ENCODE measurements around the gene IQGAP1. TPM values are rescaled to one million over a fixed set of nuclear protein-coding genes. Genes with fewer than 3 reads are reported as not detected.

IQGAP1 gene
- total and polyA plus RNA-seq, 2 of the 13 experiments (the other 11 are each of a cell fraction or from before 2014, with no cell fraction given) = 29.5 to 37.9 TPM

DNA sequence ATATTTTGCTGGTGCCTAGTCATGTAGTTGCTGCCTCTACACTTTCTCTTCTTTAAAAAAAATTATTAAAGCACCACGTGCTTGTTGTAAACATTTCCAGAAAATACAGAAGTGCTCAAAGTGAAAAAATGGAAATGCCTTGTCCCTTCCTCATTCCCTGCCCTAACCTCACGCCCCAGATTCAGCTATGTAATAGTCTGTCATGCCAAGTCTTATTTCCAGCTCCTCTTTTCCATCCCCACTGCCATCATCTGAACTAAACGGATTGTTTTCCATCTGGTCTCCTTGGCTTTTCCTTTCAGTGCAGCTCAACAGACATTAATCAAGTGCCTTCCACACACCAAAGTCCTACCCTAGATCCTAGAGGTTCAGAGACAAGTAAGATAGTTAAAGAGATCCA is 20.5 kb upstream of the IQGAP1 start:
- Histone ChIP-seq H3K36me3 (replicated peaks in 1 of 2; ENCODE audit: control insufficient read depth in 1 of 2, insufficient read depth in 2 of 2, low read length in 2 of 2) (no peaks in the 10 kb centered on the region), H4K20me1 (ENCODE audit: insufficient read depth, low read length) (no peaks in the 10 kb centered on the region), H3K27ac (ENCODE audit: extremely low read length, insufficient read depth, low read length) (no peak overlapping the region), H3K9ac (ENCODE audit: insufficient read depth, low read depth, low read length) (no peak overlapping the region), H3K4me2 (ENCODE audit: low read depth, low read length) (no peak overlapping the region), H3K4me1 (ENCODE audit: insufficient read depth, low read length) (no peaks in the 10 kb centered on the region), H3K79me2 (ENCODE audit: insufficient read depth, low read length) (no peaks in the 10 kb centered on the region), H3K9me3 (ENCODE audit: low read length) (no peaks in the 10 kb centered on the region), H2AFZ (ENCODE audit: low read length) (no peak overlapping the region), H3K4me3 (replicated peaks in 1 of 3; ENCODE audit: insufficient read depth in 1 of 3, low read depth in 2 of 3, low read length in 3 of 3) (no peak overlapping the region), H3K27me3 (ENCODE audit: control insufficient read depth in 1 of 2, insufficient read depth in 2 of 2, low read length in 2 of 2) (no peaks in the 10 kb centered on the region)
- no TSS peak for BruUV-seq (replicated peaks)
- intact Hi-C loops (cut with micrococcal nuclease; ENCODE audit: unreplicated experiment) = no loop called here
- ChIA-PET CTCF (ENCODE audit: low intra/inter-chr PET ratio, low total read pairs) (no interaction called here), POLR2A (interaction anchor here (0.9 kb wide), 1 partner anchor 20 kb away, joined by 3 read pairs; the partner anchor contains the start of gene IQGAP1)
- WGBS (ENCODE audit: low lambda C conversion rate) = 19% methylated on average over 3 of the region's 3 CpGs
- no peak for ATAC-seq
- in situ Hi-C loops (cut with HindIII; ENCODE audit: extremely low pct_ligation_motif_present, low pct_unique_long_range_greater_than_20kb) = loop anchor here (10.0 kb wide), 1 partner anchor 117 kb away; no protein-coding TSS in a partner anchor
- no peak for FAIRE-seq
- DNase-seq (ENCODE audit: low spot score) = no peak
- TF ChIP-seq ZNF547 (CRISPR knock-in tag; IDR thresholded peaks at IDR 0.05) (no peak), JUND (CRISPR knock-in tag; IDR thresholded peaks at IDR 0.05) (no peak), ELF1 (CRISPR knock-in tag; IDR thresholded peaks at IDR 0.05) (no peak), MATR3 (CRISPR knock-in tag; IDR thresholded peaks at IDR 0.05) (no peak), MXD4 (CRISPR knock-in tag; IDR thresholded peaks at IDR 0.05) (no peak), ZNF136 (CRISPR knock-in tag; IDR thresholded peaks at IDR 0.05; ENCODE audit: low read depth) (no peak), ZNF773 (CRISPR knock-in tag; IDR thresholded peaks at IDR 0.05; ENCODE audit: borderline replicate concordance) (no peak), ZNF343 (CRISPR knock-in tag; IDR thresholded peaks at IDR 0.05) (no peak)
- TF ChIP-seq, protein P1, sequence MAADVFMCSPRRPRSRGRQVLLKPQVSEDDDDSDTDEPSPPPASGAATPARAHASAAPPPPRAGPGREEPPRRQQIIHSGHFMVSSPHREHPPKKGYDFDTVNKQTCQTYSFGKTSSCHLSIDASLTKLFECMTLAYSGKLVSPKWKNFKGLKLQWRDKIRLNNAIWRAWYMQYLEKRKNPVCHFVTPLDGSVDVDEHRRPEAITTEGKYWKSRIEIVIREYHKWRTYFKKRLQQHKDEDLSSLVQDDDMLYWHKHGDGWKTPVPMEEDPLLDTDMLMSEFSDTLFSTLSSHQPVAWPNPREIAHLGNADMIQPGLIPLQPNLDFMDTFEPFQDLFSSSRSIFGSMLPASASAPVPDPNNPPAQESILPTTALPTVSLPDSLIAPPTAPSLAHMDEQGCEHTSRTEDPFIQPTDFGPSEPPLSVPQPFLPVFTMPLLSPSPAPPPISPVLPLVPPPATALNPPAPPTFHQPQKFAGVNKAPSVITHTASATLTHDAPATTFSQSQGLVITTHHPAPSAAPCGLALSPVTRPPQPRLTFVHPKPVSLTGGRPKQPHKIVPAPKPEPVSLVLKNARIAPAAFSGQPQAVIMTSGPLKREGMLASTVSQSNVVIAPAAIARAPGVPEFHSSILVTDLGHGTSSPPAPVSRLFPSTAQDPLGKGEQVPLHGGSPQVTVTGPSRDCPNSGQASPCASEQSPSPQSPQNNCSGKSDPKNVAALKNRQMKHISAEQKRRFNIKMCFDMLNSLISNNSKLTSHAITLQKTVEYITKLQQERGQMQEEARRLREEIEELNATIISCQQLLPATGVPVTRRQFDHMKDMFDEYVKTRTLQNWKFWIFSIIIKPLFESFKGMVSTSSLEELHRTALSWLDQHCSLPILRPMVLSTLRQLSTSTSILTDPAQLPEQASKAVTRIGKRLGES (CRISPR knock-in tag; IDR thresholded peaks at IDR 0.05; ENCODE audit: borderline replicate concordance) = no peak
- TF ChIP-seq, protein P2, sequence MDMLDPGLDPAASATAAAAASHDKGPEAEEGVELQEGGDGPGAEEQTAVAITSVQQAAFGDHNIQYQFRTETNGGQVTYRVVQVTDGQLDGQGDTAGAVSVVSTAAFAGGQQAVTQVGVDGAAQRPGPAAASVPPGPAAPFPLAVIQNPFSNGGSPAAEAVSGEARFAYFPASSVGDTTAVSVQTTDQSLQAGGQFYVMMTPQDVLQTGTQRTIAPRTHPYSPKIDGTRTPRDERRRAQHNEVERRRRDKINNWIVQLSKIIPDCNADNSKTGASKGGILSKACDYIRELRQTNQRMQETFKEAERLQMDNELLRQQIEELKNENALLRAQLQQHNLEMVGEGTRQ (IDR thresholded peaks at IDR 0.05; ENCODE audit: low read depth, low read length) = no peak
- TF ChIP-seq, protein P2 (CRISPR knock-in tag; IDR thresholded peaks at IDR 0.05; ENCODE audit: borderline replicate concordance) = no peak
- TF ChIP-seq, protein P3, sequence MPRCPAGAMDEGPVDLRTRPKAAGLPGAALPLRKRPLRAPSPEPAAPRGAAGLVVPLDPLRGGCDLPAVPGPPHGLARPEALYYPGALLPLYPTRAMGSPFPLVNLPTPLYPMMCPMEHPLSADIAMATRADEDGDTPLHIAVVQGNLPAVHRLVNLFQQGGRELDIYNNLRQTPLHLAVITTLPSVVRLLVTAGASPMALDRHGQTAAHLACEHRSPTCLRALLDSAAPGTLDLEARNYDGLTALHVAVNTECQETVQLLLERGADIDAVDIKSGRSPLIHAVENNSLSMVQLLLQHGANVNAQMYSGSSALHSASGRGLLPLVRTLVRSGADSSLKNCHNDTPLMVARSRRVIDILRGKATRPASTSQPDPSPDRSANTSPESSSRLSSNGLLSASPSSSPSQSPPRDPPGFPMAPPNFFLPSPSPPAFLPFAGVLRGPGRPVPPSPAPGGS (CRISPR knock-in tag; IDR thresholded peaks at IDR 0.05) = no peak
- TF ChIP-seq, protein P4, sequence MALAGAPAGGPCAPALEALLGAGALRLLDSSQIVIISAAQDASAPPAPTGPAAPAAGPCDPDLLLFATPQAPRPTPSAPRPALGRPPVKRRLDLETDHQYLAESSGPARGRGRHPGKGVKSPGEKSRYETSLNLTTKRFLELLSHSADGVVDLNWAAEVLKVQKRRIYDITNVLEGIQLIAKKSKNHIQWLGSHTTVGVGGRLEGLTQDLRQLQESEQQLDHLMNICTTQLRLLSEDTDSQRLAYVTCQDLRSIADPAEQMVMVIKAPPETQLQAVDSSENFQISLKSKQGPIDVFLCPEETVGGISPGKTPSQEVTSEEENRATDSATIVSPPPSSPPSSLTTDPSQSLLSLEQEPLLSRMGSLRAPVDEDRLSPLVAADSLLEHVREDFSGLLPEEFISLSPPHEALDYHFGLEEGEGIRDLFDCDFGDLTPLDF (CRISPR knock-in tag; IDR thresholded peaks at IDR 0.05) = no peak

All from HepG2 (cell line).